Measurements from ENCODE around the gene S100A5.
A peak's percentile ranks its signal among the peaks of the same experiment; 100 is the strongest.
"Not testable (repeated sequence)": the region's sequence is repeated elsewhere in the genome, so short reads cannot be mapped to it uniquely, and the experiment has no call there.

S100A5 gene

GRCh38 chr1:153575081-153575491 lies 34.4 kb upstream of the S100A5 start:
- H3K4me3 Mint-ChIP-seq, H3K9me3 Mint-ChIP-seq, DNase-seq, H3K36me3 Mint-ChIP-seq, CTCF ChIA-PET, H3K27ac Mint-ChIP-seq: not testable (repeated sequence)
- Mint-ChIP-seq H3K4me1 (peaks cover 22% of the 10 kb centered on the region), H3K27me3 (peaks cover 47% of the 10 kb centered on the region)

GRCh38 chr1:153573351-153573750 lies 32.6 kb upstream of the S100A5 start:
- H3K36me3 Mint-ChIP-seq, result no peaks in the 10 kb centered on the region

GRCh38 chr1:153572569-153573015 lies 31.9 kb upstream of the S100A5 start:
- H3K9me3 Mint-ChIP-seq, result no peaks in the 10 kb centered on the region
- H3K36me3 Mint-ChIP-seq, result no peaks in the 10 kb centered on the region
- H3K4me1 Mint-ChIP-seq, result peaks cover 36% of the 10 kb centered on the region
- H3K27ac Mint-ChIP-seq, result no peak overlapping the region
- DNase-seq, result peak; percentile 77
- H3K4me3 Mint-ChIP-seq, result no peak overlapping the region
- CTCF ChIA-PET, result interaction anchor here (0.6 to 6.3 kb wide), 30 partner anchors 9 to 177 kb away, joined by 3 to 204 read pairs (median 4); partner anchors contain the start of genes CHTOP, NPR1, S100A1 and S100A13
- H3K27me3 Mint-ChIP-seq, result peaks cover 32% of the 10 kb centered on the region

More at GRCh38 chr1:153573351-153573750, 32.6 kb upstream of the S100A5 start:
- no peak for DNase-seq
- Mint-ChIP-seq H3K4me3 (no peak overlapping the region), H3K9me3 (no peaks in the 10 kb centered on the region), H3K4me1 (peaks cover 32% of the 10 kb centered on the region), H3K27ac (no peak overlapping the region), H3K27me3 (peaks cover 39% of the 10 kb centered on the region)
- CTCF ChIA-PET, result interaction anchor here (0.9 to 6.3 kb wide), 20 partner anchors 8 to 175 kb away, joined by 3 to 204 read pairs (median 6); partner anchors contain the start of genes CHTOP, NPR1, S100A1 and S100A13

- no peak for DNase-seq
- CTCF ChIA-PET, result interaction anchor here (0.7 to 6.3 kb wide), 23 partner anchors 10 to 178 kb away, joined by 3 to 204 read pairs (median 5); partner anchors contain the start of genes CHTOP, S100A1, S100A13 and S100A4
- H3K27ac Mint-ChIP-seq, result no peak overlapping the region
Measured at GRCh38 chr1:153571706-153572105, 31.0 kb upstream of the S100A5 start.

GRCh38 chr1:153570874-153571273 lies 30.1 kb upstream of the S100A5 start:
- Mint-ChIP-seq H3K36me3 (no peaks in the 10 kb centered on the region), H3K4me3 (no peak overlapping the region), H3K9me3 (no peaks in the 10 kb centered on the region), H3K27me3 (peaks cover 15% of the 10 kb centered on the region), H3K27ac (no peak overlapping the region), H3K4me1 (peaks cover 46% of the 10 kb centered on the region)
- no peak for DNase-seq
- CTCF ChIA-PET, result interaction anchor here (1.6 to 6.3 kb wide), 7 partner anchors 20 to 73 kb away, joined by 4 to 204 read pairs (median 7); partner anchors contain the start of gene S100A6

More at GRCh38 chr1:153571706-153572105, 31.0 kb upstream of the S100A5 start:
- Mint-ChIP-seq H3K27me3 (peaks cover 23% of the 10 kb centered on the region), H3K36me3 (no peaks in the 10 kb centered on the region), H3K4me3 (no peak overlapping the region), H3K4me1 (peaks cover 39% of the 10 kb centered on the region), H3K9me3 (no peaks in the 10 kb centered on the region)

- Mint-ChIP-seq H3K27ac (no peak overlapping the region), H3K27me3 (peaks cover 15% of the 10 kb centered on the region), H3K4me1 (peaks cover 52% of the 10 kb centered on the region), H3K4me3 (no peak overlapping the region), H3K9me3 (no peaks in the 10 kb centered on the region), H3K36me3 (no peaks in the 10 kb centered on the region)
- CTCF ChIA-PET, result interaction anchor here (0.8 to 6.3 kb wide), 8 partner anchors 19 to 217 kb away, joined by 3 to 204 read pairs (median 4); partner anchors contain the start of genes NPR1, S100A5 and S100A6
- no peak for DNase-seq
Measured at GRCh38 chr1:153569465-153569864, 28.7 kb upstream of the S100A5 start.

GRCh38 chr1:153568367-153569099 lies 27.8 kb upstream of the S100A5 start:
- H3K4me1 Mint-ChIP-seq, result peaks cover 52% of the 10 kb centered on the region
- peak overlapping the region; percentile 59 for H3K27ac Mint-ChIP-seq
- DNase-seq, result peak; percentile 88
- peak overlapping the region; percentile 45 for H3K4me3 Mint-ChIP-seq
- peaks cover 15% of the 10 kb centered on the region for H3K27me3 Mint-ChIP-seq
- CTCF ChIA-PET, result interaction anchor here (0.7 to 6.3 kb wide), 14 partner anchors 9 to 216 kb away, joined by 3 to 204 read pairs (median 6); partner anchors contain the start of genes S100A4, S100A5 and S100A6
- no peaks in the 10 kb centered on the region for H3K36me3 Mint-ChIP-seq
- H3K9me3 Mint-ChIP-seq, result no peaks in the 10 kb centered on the region

- Mint-ChIP-seq H3K9me3 (no peaks in the 10 kb centered on the region), H3K4me3 (no peak overlapping the region), H3K27ac (no peak overlapping the region), H3K27me3 (peaks cover 15% of the 10 kb centered on the region), H3K36me3 (no peaks in the 10 kb centered on the region), H3K4me1 (peaks cover 48% of the 10 kb centered on the region)
- DNase-seq, result no peak
- CTCF ChIA-PET, result interaction anchor here (0.7 to 6.3 kb wide), 13 partner anchors 9 to 104 kb away, joined by 3 to 204 read pairs (median 6); partner anchors contain the start of genes S100A4, S100A5 and S100A6
Measured at GRCh38 chr1:153567621-153568366, 27.1 kb upstream of the S100A5 start.

- Mint-ChIP-seq H3K27me3 (peaks cover 15% of the 10 kb centered on the region), H3K9me3 (no peaks in the 10 kb centered on the region)
- CTCF ChIA-PET, result interaction anchor here (0.6 to 2.4 kb wide), 9 partner anchors 12 to 68 kb away, joined by 3 to 47 read pairs (median 6); partner anchors contain the start of genes CHTOP and S100A6
Measured at GRCh38 chr1:153566414-153567371, 26.0 kb upstream of the S100A5 start.

GRCh38 chr1:153565529-153566374 lies 25.0 kb upstream of the S100A5 start, which contains the start of gene S100A2:
S100A2 (minus strand) TSS chr1:153565844; CDS start chr1:153563877, 1,967 bp downstream.
- CTCF ChIA-PET, result interaction anchor here (0.6 to 2.4 kb wide), 9 partner anchors 12 to 68 kb away, joined by 3 to 47 read pairs (median 6); partner anchors contain the start of genes CHTOP and S100A6
- no peaks in the 10 kb centered on the region for H3K36me3 Mint-ChIP-seq
- peaks cover 12% of the 10 kb centered on the region for H3K27me3 Mint-ChIP-seq
- no peaks in the 10 kb centered on the region for H3K9me3 Mint-ChIP-seq
- peak within 1 kb of the TSS; percentile 96 for H3K27ac Mint-ChIP-seq
- peak within 1 kb of the TSS; percentile 42 for H3K4me3 Mint-ChIP-seq
- H3K4me1 Mint-ChIP-seq, result peaks cover 43% of the 10 kb centered on the region
- peak; percentile 31 for DNase-seq

More at GRCh38 chr1:153566414-153567371, 26.0 kb upstream of the S100A5 start:
- no peaks in the 10 kb centered on the region for H3K36me3 Mint-ChIP-seq
- H3K4me3 Mint-ChIP-seq, result peak overlapping the region; percentile 42
- peak; percentile 87 for DNase-seq
- H3K4me1 Mint-ChIP-seq, result peaks cover 41% of the 10 kb centered on the region
- H3K27ac Mint-ChIP-seq, result peak overlapping the region; percentile 96

GRCh38 chr1:153563991-153564390 lies 23.3 kb upstream of the S100A5 start:
- CTCF ChIA-PET, result interaction anchor here (0.8 to 1.3 kb wide), 2 partner anchors 12 to 29 kb away, joined by 4 read pairs; no protein-coding TSS in a partner anchor
- no peak for DNase-seq
- Mint-ChIP-seq H3K4me1 (peaks cover 38% of the 10 kb centered on the region), H3K27me3 (peaks cover 7% of the 10 kb centered on the region), H3K9me3 (no peaks in the 10 kb centered on the region), H3K27ac (no peak overlapping the region), H3K36me3 (no peaks in the 10 kb centered on the region), H3K4me3 (no peak overlapping the region)

GRCh38 chr1:153563483-153563901 lies 22.8 kb upstream of the S100A5 start:
- H3K4me1 Mint-ChIP-seq, result peaks cover 34% of the 10 kb centered on the region
- CTCF ChIA-PET, result interaction anchor here (0.8 to 1.3 kb wide), 2 partner anchors 12 to 29 kb away, joined by 4 read pairs; no protein-coding TSS in a partner anchor
- no peak overlapping the region for H3K27ac Mint-ChIP-seq

More at GRCh38 chr1:153563483-153563901, 22.8 kb upstream of the S100A5 start:
- no peak for DNase-seq
- Mint-ChIP-seq H3K9me3 (no peaks in the 10 kb centered on the region), H3K4me3 (no peak overlapping the region), H3K27me3 (peaks cover 2% of the 10 kb centered on the region), H3K36me3 (no peaks in the 10 kb centered on the region)

Measured in activated naive CD4-positive, alpha-beta T cell treated with anti-CD3 and anti-CD28 coated beads, Interleukin-2, amount 10 ng/mL, durations not matched to agents 7 days and 5 days (primary cell).